ENCODE measurements around the gene CDS2. TPM values are rescaled to one million over a fixed set of nuclear protein-coding genes. Genes with fewer than 3 reads are reported as not detected.

CDS2 gene
- total RNA-seq, 1 donor from 2014 or later = 46.9 TPM

GRCh38 chr20:5184684-5185083, 57.9 kb downstream of the CDS2 start:
- no peak for DNase-seq (ENCODE audit: low spot score)
- peaks cover 20% of the 10 kb centered on the region for H3K4me1 Mint-ChIP-seq (ENCODE audit: low read depth)
- no peak overlapping the region for H3K27ac Mint-ChIP-seq (ENCODE audit: unreplicated experiment)
- H3K9me3 Mint-ChIP-seq (ENCODE audit: low read depth) = no peaks in the 10 kb centered on the region
- TF ChIP-seq CTCF (IDR thresholded peaks at IDR 0.05) = no peak
- H3K4me3 Mint-ChIP-seq (ENCODE audit: unreplicated experiment) = no peak overlapping the region
- peaks cover 9% of the 10 kb centered on the region for H3K36me3 Mint-ChIP-seq (ENCODE audit: low read depth)
- H3K27me3 Mint-ChIP-seq (ENCODE audit: low read depth) = no peaks in the 10 kb centered on the region

GRCh38 chr20:5187122-5187521, 60.3 kb downstream of the CDS2 start:
- DNase-seq (ENCODE audit: low spot score) = no peak
- TF ChIP-seq CTCF (IDR thresholded peaks at IDR 0.05) = no peak
- Mint-ChIP-seq H3K9me3 (ENCODE audit: low read depth) (no peaks in the 10 kb centered on the region), H3K36me3 (ENCODE audit: low read depth) (peaks cover 11% of the 10 kb centered on the region), H3K27ac (ENCODE audit: unreplicated experiment) (no peak overlapping the region), H3K4me3 (ENCODE audit: unreplicated experiment) (no peak overlapping the region), H3K4me1 (ENCODE audit: low read depth) (peaks cover 8% of the 10 kb centered on the region), H3K27me3 (ENCODE audit: low read depth) (no peaks in the 10 kb centered on the region)

GRCh38 chr20:5188736-5189135, 61.9 kb downstream of the CDS2 start:
- Mint-ChIP-seq H3K9me3 (ENCODE audit: low read depth) (no peaks in the 10 kb centered on the region), H3K4me1 (ENCODE audit: low read depth) (peaks cover 4% of the 10 kb centered on the region), H3K27ac (ENCODE audit: unreplicated experiment) (no peak overlapping the region), H3K4me3 (ENCODE audit: unreplicated experiment) (no peak overlapping the region), H3K36me3 (ENCODE audit: low read depth) (peaks cover 9% of the 10 kb centered on the region), H3K27me3 (ENCODE audit: low read depth) (no peaks in the 10 kb centered on the region)
- no peak for TF ChIP-seq CTCF (IDR thresholded peaks at IDR 0.05)
- no peak for DNase-seq (ENCODE audit: low spot score)

- Mint-ChIP-seq H3K4me3 (ENCODE audit: unreplicated experiment) (no peak overlapping the region), H3K27ac (ENCODE audit: unreplicated experiment) (no peak overlapping the region), H3K4me1 (ENCODE audit: low read depth) (peaks cover 4% of the 10 kb centered on the region), H3K9me3 (ENCODE audit: low read depth) (no peaks in the 10 kb centered on the region), H3K27me3 (ENCODE audit: low read depth) (no peaks in the 10 kb centered on the region), H3K36me3 (ENCODE audit: low read depth) (peaks cover 6% of the 10 kb centered on the region)
- DNase-seq (ENCODE audit: low spot score) = no peak
- no peak for TF ChIP-seq CTCF (IDR thresholded peaks at IDR 0.05)
Observed at GRCh38 chr20:5189917-5190316, 63.1 kb downstream of the CDS2 start.

- Mint-ChIP-seq H3K4me3 (ENCODE audit: unreplicated experiment) (no peak overlapping the region), H3K36me3 (ENCODE audit: low read depth) (peaks cover 6% of the 10 kb centered on the region), H3K27ac (ENCODE audit: unreplicated experiment) (no peak overlapping the region), H3K27me3 (ENCODE audit: low read depth) (no peaks in the 10 kb centered on the region), H3K9me3 (ENCODE audit: low read depth) (no peaks in the 10 kb centered on the region), H3K4me1 (ENCODE audit: low read depth) (peaks cover 4% of the 10 kb centered on the region)
- no peak for DNase-seq (ENCODE audit: low spot score)
- no peak for TF ChIP-seq CTCF (IDR thresholded peaks at IDR 0.05)
Observed at GRCh38 chr20:5190444-5190843, 63.6 kb downstream of the CDS2 start.
